COLO829 (cell line): ENCODE results near the gene LRP1B.
"Not testable (repeated sequence)": the region's sequence is repeated elsewhere in the genome, so short reads cannot be mapped to it uniquely, and the experiment has no call there.

ENCODE experiments used
- DNase-seq: peaks from one replicate; pipeline ENCODE4 v3.0.0; 2012; ENCODE audit warnings: low spot score

Gene LRP1B

DNA sequence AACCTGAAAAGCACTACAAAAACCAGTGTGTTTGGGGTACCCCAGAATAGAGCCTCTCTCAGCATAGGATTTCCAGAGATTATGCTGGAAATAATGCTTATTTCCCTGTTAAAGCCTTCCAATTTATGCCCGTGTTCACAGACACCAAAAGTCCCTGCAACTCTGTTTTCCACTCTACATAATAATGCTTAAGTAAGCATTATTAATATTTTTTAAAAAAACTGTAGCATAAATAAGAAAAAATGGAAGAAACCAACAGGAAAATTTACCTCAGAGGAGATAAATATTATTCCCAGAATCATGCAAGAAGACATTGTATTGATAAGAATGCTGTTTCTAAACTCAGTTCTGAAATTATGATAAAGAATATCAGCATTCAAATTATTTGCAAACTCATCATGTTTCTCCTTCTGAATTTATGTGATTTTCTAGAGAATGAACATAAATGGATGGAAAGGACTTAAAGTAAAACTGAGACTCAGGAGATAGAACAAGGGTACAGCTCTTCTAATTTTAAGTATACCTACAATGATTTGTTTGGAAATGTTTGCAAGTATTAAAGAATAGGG, 241.7 kb downstream of the LRP1B start:
- DNase-seq: no peak

- no peak for DNase-seq
These were observed 243.5 kb downstream of the LRP1B start for GRCh38 chr2:141887363-141887762.

DNA sequence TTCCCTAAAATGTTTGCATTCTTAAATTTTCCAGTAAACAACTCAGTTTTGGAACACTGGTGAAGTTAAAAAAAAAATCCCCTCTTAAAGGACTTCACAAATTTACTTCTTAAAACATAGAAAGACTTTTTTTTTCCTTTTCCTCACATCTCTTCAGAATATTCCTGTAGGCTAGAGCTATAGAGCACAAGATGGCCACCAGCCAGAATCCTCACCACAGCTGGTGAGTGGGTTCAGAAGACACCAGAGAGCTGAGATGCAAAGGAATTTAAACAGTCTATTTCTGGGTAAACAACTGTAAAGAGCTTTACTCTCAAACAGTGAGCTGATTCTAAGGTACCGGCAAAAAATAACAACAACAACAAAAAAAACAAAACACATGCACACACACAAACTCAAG, 252.8 kb downstream of the LRP1B start:
- DNase-seq: no peak

DNA sequence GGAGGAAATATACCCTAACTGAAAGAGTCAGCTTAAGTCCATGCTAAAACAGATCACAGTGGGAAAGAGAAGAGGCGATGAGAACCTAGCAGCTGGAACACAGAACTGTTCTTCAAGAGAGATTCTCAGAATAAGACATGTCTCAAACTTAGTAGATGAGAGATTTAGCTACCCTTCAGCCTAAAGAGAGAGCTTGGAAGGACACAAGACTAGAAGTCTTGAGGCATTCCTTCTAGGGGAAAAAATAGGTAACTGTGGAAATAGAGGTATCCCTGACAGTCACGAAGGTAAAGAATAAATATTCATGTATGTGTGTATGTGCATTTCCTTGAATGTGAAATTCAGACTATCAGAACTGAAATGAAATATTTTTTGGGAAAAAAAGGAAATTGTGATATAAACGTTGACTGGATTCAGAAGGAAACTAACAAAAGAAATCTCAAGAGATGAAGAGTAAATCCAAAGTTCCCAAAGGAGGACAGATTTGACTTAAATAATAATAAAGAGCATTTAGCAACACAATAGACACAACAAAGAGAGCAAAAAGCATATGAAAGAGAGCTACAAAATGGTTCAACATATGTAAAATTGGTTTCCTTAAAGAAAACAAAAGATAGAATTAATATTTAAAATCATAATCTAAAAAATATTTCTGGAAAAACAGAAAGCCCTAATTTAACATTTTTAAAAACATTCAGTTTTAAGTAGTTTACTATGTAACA, 258.7 kb downstream of the LRP1B start:
- DNase-seq: no peak

DNA sequence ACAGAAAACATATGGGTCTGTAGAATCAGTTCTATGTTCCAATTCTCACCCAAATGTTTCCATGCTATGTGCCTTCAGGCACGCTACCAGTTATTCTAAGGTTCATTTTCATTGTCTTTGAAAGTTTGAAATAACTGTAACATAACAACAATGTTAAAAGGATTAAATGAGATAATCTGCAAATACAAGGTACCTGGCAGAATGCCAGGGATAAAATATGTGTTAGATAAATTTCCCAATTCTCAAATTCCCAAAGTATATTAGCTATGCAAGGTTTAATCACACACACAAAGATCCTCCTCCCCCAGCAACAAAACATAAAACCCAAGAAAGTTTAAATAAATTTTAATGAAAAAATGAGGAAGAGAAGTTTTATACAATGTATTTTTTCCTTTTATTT, 261.2 kb downstream of the LRP1B start:
- DNase-seq: no peak

DNA sequence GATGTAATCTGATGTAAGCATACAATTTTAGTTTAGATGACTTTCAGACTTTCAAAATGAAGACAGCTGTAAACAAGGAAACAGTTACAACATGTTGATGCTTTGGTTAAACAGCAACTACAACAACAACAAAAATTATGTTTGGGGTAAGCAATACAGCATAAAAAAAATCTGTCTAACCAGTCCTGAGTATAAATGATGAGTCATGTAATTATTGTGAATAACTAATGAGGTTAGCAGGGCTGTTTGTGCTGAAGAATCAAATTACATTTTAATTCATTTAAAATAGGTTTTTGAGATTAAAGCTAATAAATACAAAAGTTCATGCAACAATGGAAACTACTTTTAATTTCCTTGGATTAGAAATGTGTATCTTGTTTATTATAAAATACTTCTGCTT, 266.9 kb downstream of the LRP1B start:
- no peak for DNase-seq

- no peak for DNase-seq
These were observed 274.4 kb downstream of the LRP1B start for GRCh38 chr2:141856215-141856919.

- no peak for DNase-seq
These were observed 282.6 kb downstream of the LRP1B start for GRCh38 chr2:141848191-141848590.

GRCh38 chr2:141844231-141844630, 286.6 kb downstream of the LRP1B start:
- DNase-seq: no peak

DNA sequence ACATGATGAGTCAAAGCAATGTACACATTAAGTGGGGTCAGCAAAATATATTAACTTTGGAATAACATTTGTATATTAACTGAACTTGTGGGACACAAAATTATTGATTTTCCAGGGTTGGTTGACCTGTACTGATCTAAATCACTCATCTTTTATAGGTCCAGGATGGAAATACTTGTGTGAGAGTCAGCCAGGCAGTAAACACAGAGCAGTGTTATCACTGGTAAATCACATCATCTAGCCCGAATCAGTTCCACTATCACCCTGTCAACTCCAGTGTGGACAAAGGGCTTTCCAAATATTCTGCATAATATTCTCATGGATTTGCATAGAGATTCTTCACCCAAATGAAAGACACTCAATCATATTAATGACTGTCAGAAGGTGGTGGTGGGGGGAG, 295.7 kb downstream of the LRP1B start:
- no peak for DNase-seq

GRCh38 chr2:141828761-141829160, 302.1 kb downstream of the LRP1B start:
- no peak for DNase-seq

GRCh38 chr2:141824790-141825189, 306.0 kb downstream of the LRP1B start:
- no peak for DNase-seq

GRCh38 chr2:141820893-141821292, 309.9 kb downstream of the LRP1B start:
- no peak for DNase-seq

DNA sequence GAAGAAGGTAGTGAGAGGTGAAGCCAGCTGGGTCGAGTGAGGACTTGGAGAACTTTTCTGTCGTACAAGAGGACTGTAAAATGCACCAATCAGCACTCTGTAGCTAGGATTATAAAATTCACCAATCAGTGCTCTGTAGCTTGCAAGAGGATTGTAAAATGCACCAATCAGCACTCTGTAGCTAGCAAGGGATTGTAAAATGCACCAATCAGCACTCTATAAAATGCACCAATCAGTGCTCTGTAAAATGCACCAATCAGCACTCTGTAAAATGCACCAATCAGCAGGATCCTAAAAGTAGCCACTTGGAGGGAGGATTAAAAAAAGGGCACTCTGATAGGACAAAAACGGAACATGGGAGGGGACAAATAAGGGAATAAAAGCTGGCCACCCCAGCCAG, 315.5 kb downstream of the LRP1B start:
- DNase-seq: not testable (repeated sequence)

DNA sequence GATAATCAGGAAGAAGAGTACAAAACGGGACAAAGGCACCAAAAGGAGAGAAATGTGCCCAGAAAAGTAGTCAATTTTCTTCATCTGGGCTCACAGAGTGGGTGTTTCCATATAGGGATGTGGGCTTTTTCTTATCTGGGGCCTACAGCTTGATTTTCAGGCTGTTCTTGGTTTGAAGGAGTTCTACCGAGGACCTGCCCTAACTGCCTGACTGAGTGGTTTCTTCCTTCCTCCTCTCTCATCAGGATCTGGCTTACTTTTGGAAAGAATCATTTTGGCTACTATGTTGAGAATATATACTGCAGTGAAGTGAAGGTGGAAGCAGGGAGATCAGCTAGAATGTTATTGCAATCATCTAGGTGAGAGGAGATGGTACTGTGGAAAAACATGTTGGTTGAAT, 316.7 kb downstream of the LRP1B start:
- DNase-seq: no peak

DNA sequence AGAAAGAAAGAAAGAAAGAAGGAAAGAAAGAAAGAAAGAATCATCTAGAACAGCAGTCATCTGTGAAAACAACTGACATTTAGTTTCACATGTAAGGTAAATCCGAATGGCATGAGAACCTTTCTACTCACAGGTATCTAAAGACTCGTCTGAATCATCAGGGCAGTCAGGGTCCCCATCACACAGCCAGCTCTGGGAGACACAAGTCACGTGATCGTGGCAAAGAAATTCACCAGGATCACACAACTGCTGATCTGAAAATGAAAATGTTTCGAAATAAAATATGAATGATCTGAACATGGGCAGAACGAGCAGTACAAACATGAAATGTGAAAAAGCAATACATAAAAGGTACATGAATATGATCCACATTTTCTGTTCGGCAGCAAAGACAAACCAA, 320.7 kb downstream of the LRP1B start:
- DNase-seq: no peak

DNA sequence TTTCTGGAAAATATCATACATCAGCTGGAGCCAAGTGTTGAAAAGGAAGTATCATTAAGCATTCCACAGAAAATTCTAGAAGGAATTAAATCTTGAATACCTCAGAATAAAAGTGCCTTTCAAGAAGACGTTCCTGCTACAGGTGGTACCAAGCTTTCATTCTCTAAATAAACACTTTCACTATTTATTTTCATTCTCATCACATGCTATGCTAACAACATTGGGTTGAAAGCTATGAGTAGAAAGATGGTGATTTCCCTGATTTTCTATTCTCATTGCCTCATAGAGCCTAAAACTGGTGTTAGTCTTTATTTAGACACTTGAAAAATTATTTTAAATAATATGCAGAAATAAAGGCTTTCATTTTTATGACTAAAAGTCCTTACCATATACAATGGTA, 324.7 kb downstream of the LRP1B start:
- no peak for DNase-seq

DNA sequence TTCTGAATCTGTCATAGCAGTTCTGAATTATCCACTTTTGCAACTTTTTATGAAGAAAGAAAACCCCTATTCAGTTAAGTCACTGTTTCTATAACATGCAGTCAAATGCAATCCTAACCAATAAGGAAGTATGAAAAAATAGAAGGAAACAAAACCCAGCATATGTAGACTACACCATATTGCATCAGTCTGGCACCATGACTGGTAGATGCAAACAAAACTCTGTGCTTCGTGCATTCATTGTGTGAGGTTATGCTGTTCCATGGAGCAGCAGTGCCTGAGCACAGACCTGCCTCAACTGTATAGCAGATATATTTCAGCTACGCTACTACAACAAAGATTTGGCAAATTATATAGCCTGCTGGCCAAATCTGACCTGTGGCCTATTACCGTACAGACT, 325.5 kb downstream of the LRP1B start:
- DNase-seq: no peak

- DNase-seq: no peak
These were observed 334.4 kb downstream of the LRP1B start for GRCh38 chr2:141796449-141796848.

GRCh38 chr2:141791521-141791920, 339.3 kb downstream of the LRP1B start:
- DNase-seq: no peak

- no peak for DNase-seq
These were observed 348.2 kb downstream of the LRP1B start for GRCh38 chr2:141782574-141782973.

DNA sequence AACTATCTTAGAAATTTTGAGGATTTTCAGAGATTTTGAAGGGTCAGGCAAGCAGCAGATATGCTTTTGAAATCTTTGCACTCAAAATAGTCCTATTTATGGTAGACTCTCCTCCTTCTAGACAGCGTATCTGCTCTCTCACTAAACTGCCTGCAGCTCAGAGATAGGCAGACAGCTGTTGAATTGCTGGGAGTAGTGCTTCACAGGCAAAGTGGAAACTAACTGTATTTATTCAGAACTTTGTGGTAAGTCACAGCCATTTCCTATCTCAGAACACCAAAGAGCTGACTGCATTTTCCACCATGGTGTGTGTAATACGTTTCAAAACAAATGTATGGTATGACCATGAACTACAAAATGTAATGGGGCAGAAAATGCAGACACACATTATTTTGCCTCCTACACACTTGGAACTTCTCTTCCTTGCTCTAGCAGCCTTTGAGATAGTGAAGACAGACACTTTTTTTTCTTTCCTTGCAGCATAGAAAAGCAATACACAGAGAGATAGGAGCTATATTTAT, 352.4 kb downstream of the LRP1B start:
- no peak for DNase-seq

GRCh38 chr2:141770530-141770929, 360.3 kb downstream of the LRP1B start:
- no peak for DNase-seq
